Epithelial cell of proximal tubule (primary cell): ENCODE results near the gene PATL1. TPM values are rescaled to one million over a fixed set of nuclear protein-coding genes. Genes with fewer than 3 reads are reported as not detected.

Source experiments
- DNase-seq: peaks from one replicate; pipeline ENCODE4 v3.0.0-alpha.2; 2011; ENCODE audit warnings: low read depth
- H3K4me3 ChIP-seq: 2 replicates; pipeline ENCODE4 v1.5.1; 2011; ENCODE audit warnings: low read depth, mild to moderate bottlenecking, low read length
- total RNA-seq: library from RNA; depleted of rRNA; stranded (reverse); fragments of >200 nt; gene quantifications from 2 replicates; pipeline ENCODE4 v1.2.3, GENCODE V29; 2015
- TF ChIP-seq, protein P1 (sequence below): conservative IDR thresholded peaks from 2 replicates; pipeline ENCODE4 v1.5.1; 2012; ENCODE audit warnings: low read depth, mild to moderate bottlenecking, low read length

The PATL1 gene
- total RNA-seq, 1 donor from 2014 or later, result 21.9 TPM

DNA sequence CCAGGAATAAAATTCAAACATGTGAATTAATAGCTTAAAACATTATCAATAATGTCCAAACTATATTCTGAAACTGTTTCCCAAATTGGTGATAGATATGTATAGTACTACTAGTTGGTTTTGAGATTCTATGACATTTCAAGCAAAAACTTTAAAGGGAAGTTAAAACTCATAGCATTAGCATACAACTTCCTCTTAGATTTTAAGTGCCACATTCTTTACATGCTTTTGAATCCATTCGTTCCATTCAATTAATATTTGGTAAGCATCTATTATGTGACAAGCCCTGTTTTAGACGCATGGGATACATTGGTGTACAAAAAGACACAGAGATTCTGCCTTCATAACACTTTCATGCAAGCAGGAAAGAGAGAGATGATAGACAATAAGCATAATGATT lies 8.9 kb downstream of the PATL1 start:
- TF ChIP-seq, protein P1, sequence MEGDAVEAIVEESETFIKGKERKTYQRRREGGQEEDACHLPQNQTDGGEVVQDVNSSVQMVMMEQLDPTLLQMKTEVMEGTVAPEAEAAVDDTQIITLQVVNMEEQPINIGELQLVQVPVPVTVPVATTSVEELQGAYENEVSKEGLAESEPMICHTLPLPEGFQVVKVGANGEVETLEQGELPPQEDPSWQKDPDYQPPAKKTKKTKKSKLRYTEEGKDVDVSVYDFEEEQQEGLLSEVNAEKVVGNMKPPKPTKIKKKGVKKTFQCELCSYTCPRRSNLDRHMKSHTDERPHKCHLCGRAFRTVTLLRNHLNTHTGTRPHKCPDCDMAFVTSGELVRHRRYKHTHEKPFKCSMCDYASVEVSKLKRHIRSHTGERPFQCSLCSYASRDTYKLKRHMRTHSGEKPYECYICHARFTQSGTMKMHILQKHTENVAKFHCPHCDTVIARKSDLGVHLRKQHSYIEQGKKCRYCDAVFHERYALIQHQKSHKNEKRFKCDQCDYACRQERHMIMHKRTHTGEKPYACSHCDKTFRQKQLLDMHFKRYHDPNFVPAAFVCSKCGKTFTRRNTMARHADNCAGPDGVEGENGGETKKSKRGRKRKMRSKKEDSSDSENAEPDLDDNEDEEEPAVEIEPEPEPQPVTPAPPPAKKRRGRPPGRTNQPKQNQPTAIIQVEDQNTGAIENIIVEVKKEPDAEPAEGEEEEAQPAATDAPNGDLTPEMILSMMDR, result no peak
- H3K4me3 ChIP-seq, result no peak overlapping the region
- DNase-seq, result no peak

DNA sequence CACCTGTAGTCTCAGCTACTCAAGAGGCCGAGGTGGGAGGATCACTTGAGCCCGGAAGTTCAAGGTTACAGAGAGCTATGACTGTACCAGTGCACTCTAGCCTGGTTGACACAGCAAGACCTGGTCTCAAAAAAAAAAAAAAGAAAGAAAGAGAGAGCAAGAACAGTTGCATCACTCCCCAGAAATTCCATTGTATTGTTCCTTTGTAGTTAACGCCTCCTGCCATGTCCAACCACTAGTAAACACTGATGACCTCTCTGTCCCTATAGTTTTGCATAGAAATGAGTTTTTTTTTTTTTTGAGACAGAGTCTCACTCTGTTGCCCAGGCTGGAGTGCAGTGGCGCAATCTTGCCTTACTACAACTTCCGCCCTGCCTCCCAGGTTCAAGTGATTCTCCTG lies 10.8 kb downstream of the PATL1 start:
- no peak for DNase-seq
- TF ChIP-seq, protein P1, result no peak
- H3K4me3 ChIP-seq, result no peak overlapping the region

DNA sequence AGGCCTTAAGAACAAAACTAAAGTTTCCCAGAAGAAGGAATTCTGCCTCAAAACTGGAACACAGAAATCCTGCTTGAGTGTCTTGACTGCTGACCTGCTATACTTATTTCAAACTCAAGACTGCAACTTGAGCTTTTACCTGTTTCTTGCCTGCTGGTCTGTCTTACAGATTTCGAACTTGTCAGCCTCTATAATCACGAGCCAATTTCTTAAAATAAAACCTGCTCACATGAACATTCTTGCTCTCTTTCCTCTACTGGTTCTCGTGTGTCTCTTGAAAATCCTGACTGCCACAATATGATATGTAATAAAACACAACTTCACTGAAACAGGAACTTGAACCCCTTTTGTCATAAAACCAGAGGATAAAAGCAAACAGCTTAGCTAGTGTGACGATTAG lies 13.9 kb downstream of the PATL1 start:
- no peak for DNase-seq
- no peak overlapping the region for H3K4me3 ChIP-seq
- TF ChIP-seq, protein P1, result no peak

DNA sequence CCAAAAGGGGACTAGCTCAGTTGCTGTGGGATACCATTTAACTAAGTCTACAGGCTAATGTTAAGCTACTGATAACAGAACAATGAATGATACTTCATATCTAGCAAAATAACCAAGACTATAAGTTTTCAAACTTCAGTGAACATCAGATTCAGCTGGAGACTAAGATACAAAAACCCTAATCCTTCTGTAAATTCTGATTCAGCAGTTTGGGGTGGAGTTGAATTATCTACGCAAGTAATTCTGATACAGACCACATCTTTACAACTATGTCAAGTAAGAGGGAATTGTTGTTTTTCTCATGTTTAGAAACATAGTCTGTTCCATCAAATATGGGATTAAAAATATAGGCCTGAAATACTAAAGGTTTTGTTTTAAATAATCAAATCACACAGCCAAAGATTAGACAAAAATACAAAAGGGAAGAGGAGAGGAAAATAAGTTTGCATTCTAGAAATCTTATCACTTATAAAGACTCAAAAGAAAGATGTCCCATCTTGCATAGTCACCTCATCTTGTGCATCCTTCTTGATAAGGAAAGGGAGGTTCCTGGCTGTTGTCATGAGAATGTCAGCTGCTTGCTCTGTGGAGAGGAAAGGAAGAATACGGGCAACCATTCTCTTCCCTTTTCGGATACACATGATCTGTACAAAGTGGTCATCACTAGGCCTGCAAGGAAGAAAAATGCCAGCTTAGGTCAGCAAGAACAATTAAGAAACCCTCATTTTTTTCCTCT lies 21.4 kb downstream of the PATL1 start:
- TF ChIP-seq, protein P1, result no peak
- DNase-seq, result no peak
- no peak overlapping the region for H3K4me3 ChIP-seq

DNA sequence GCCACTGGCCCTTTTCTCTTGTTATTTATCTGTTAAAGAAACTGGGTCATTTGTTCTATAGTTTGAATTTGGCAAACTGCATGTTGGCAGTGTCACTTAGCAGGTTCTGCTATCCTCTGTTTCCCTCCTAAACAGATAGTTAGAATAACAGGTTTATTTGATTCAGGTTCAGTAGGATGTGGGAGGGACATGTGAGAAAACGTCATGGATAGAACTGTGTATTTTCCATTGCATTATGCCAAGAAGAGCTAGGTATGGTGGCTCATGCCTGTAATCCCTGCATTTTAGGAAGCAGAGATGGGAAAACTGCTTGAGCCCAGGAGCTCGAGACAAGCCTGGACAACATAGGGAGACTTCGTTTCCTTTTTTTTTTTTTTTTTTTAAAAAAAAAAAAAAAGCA lies 24.3 kb downstream of the PATL1 start:
- TF ChIP-seq, protein P1, result no peak
- H3K4me3 ChIP-seq, result no peak overlapping the region
- DNase-seq, result no peak

DNA sequence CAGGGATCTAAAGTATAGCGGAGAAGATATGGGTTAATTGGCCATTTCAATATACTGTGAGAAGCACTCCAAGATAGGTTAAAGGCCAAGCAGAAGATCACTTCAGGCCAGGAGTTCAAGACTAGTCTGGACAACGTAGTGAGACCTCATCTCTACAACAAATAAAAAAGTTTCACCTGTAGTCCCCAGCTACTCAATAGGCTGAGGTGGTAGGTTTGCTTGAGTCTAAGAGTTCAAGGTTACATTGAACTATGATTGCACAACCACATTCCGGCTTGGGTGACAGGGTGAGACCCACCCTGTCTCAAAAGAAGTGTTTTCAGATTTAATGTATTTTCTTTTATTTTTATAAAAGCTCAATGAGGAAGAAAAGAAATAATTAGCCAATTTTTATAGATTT lies 25.4 kb downstream of the PATL1 start:
- DNase-seq, result no peak
- H3K4me3 ChIP-seq, result no peak overlapping the region
- TF ChIP-seq, protein P1, result no peak

DNA sequence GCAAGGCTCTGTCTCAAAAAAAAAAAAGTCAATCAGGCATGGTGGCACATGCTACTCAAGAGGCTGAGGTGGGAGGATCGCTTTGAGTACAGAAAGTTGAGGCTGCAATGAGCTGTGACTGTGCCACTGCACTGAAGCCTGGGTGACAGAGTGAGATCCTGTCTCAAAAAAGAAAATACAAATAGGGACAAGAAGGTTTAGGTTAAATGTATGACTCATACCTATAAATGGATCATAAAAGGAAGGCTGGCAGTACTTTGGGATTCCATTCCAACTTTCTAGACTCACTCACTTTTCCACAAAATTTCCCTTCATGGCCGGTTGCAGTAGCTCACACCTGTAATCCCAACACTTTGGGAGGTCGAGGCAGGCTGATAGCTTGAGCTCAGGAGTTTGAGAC lies 27.7 kb downstream of the PATL1 start:
- DNase-seq, result no peak
- TF ChIP-seq, protein P1, result no peak
- H3K4me3 ChIP-seq, result no peak overlapping the region
